HL-60 (cell line): ENCODE measurements around the gene CPZ.

Source experiments
- DNase-seq, 2 experiments: peaks; one replicate each; pipeline ENCODE4 v3.0.0-alpha.2; 2010 to 2020; ENCODE audit warnings: low read depth in 1 of 2, low spot score in 1 of 2
- H3K27ac ChIP-seq: fragments of 250-450 bp; sonication (Bioruptor Pico); replicated peaks from 2 replicates; pipeline ENCODE4 v1.5.1; 2020; ENCODE audit warnings: mild to moderate bottlenecking, moderate library complexity
- H3K27me3 ChIP-seq: fragments of 250-450 bp; sonication (Bioruptor Pico); 2 replicates; pipeline ENCODE4 v1.5.1; 2021; ENCODE audit warnings: mild to moderate bottlenecking, moderate library complexity; ENCODE audit not compliant: insufficient read depth, poor library complexity, severe bottlenecking
- H3K4me3 ChIP-seq: replicated peaks from 2 replicates; pipeline ENCODE4 v1.5.1; 2011; ENCODE audit warnings: mild to moderate bottlenecking, control low read depth, low read length; ENCODE audit not compliant: insufficient read depth
- GABPA ChIP-seq: IDR thresholded peaks from 2 replicates; pipeline ENCODE4 v1.6.1; 2012; ENCODE audit warnings: low read depth
- POLR2AphosphoS5 ChIP-seq: IDR thresholded peaks from 2 replicates; pipeline ENCODE4 v1.6.1; 2012; ENCODE audit warnings: low read depth
- SPI1 ChIP-seq: IDR thresholded peaks from 2 replicates; pipeline ENCODE4 v1.6.1; 2012; ENCODE audit warnings: low read depth, mild to moderate bottlenecking, borderline replicate concordance
- TF ChIP-seq, protein P1 (sequence below): IDR thresholded peaks from one replicate; pipeline ENCODE4 v1.5.1; 2011; ENCODE audit warnings: low read length, control low read depth, inconsistent platforms; ENCODE audit not compliant: insufficient read depth
- TF ChIP-seq, protein P2 (sequence below): IDR thresholded peaks from 2 replicates; pipeline ENCODE4 v1.6.1; 2012; ENCODE audit warnings: low read depth; ENCODE audit not compliant: insufficient replicate concordance

CPZ gene

DNA sequence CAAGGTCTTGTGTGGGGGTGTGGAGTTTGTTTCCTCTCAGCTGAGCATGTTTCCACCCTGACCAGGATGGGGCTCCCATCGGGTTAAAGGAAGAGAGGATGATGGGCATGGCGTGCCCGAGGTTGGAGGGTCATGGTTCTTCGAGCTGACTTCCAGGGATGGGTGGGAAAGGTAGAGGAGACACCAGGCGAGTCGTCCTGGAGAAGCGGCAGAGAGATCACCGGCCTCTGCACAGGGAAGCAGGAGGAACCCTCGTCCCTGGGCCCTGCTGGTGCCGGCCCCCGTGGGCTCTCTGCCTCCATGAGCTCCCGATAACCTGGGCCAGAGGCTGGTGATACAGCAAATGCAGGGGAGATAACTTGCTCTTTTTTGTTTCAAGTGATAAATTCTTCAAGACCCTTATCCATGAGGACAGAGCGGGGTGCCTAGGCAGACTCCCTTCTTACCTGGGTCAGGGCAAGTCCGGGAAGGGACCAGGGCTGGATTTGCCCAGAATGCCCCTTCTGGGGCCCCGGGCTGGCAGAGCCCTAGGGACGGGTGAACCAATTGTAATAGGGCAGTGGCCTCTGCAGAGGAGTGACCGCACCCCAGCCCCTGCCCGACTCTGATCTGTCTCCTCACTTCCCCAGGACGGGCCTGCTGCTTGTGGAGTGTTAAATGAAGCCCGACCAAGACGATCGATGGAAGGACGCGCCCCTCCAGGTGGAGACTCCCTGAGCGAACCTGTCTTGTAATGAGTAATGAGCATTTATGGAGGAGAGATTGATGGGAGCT, 63.0 kb downstream of the CPZ start:
- Histone ChIP-seq H3K4me3 (no peak overlapping the region), H3K27ac (no peak overlapping the region), H3K27me3 (no peaks in the 10 kb centered on the region)
- no peak for DNase-seq
- TF ChIP-seq GABPA, result no peak
- TF ChIP-seq, protein P1, sequence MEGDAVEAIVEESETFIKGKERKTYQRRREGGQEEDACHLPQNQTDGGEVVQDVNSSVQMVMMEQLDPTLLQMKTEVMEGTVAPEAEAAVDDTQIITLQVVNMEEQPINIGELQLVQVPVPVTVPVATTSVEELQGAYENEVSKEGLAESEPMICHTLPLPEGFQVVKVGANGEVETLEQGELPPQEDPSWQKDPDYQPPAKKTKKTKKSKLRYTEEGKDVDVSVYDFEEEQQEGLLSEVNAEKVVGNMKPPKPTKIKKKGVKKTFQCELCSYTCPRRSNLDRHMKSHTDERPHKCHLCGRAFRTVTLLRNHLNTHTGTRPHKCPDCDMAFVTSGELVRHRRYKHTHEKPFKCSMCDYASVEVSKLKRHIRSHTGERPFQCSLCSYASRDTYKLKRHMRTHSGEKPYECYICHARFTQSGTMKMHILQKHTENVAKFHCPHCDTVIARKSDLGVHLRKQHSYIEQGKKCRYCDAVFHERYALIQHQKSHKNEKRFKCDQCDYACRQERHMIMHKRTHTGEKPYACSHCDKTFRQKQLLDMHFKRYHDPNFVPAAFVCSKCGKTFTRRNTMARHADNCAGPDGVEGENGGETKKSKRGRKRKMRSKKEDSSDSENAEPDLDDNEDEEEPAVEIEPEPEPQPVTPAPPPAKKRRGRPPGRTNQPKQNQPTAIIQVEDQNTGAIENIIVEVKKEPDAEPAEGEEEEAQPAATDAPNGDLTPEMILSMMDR, result no peak
- no peak for TF ChIP-seq POLR2AphosphoS5
- no peak for TF ChIP-seq SPI1
- TF ChIP-seq, protein P2, sequence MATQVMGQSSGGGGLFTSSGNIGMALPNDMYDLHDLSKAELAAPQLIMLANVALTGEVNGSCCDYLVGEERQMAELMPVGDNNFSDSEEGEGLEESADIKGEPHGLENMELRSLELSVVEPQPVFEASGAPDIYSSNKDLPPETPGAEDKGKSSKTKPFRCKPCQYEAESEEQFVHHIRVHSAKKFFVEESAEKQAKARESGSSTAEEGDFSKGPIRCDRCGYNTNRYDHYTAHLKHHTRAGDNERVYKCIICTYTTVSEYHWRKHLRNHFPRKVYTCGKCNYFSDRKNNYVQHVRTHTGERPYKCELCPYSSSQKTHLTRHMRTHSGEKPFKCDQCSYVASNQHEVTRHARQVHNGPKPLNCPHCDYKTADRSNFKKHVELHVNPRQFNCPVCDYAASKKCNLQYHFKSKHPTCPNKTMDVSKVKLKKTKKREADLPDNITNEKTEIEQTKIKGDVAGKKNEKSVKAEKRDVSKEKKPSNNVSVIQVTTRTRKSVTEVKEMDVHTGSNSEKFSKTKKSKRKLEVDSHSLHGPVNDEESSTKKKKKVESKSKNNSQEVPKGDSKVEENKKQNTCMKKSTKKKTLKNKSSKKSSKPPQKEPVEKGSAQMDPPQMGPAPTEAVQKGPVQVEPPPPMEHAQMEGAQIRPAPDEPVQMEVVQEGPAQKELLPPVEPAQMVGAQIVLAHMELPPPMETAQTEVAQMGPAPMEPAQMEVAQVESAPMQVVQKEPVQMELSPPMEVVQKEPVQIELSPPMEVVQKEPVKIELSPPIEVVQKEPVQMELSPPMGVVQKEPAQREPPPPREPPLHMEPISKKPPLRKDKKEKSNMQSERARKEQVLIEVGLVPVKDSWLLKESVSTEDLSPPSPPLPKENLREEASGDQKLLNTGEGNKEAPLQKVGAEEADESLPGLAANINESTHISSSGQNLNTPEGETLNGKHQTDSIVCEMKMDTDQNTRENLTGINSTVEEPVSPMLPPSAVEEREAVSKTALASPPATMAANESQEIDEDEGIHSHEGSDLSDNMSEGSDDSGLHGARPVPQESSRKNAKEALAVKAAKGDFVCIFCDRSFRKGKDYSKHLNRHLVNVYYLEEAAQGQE, result no peak

DNA sequence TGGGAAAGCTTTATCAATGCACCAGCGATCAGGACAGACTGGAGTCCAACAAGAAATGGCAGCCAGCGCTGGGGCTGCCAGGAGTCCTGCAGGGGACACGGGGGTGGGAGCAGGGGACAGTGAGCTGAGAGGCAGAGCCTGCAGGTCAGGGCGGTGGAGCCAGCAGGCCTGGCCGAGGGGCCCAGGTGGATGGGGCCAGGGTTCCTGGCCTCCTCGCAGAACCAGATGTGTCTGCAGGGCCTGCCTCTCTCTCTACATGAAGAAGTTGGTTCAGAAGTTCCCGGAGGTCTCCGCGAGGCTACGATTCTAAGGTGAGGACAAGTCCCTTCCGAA, 63.6 kb downstream of the CPZ start:
- no peak overlapping the region for H3K27ac ChIP-seq

DNA sequence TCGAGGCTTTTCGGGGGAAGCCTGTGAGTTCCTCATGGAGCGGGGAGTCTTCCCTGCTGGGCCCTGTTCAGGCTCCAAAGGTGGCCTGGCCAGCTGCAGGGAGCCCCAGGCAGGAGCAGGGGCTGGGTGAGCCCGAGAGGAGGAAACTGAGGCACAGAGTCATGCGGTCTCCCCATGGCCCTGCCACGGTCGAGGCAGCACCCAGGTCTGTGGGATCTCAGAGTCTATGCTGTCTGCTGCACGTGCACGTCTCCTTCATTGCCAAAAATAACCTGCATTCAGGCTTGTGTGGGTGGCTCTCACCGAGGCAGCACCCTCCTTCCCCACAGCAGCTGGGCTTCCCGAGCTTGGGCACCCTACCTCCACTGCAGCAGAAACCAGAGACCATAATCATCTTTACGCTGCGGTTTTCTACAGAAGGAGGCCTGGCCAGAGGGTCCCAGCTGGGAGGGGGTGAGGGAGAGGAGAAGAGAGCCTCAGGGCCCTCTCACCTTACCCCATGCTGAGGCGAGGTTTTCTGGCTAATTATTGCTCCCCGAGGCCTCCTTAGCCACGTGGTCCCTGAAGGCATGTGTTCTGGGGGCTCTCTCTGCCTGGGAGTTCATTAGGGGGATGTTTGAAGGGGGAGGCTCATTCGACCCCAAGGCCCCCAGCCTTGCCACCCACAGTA, 64.3 kb downstream of the CPZ start:
- no peak overlapping the region for H3K27ac ChIP-seq

More for the DNA sequence above, 63.6 kb downstream of the CPZ start:
- Histone ChIP-seq H3K27me3 (no peaks in the 10 kb centered on the region), H3K4me3 (no peak overlapping the region)
- no peak for DNase-seq
- TF ChIP-seq SPI1 (no peak), POLR2AphosphoS5 (no peak), GABPA (no peak)
- TF ChIP-seq, protein P1, result no peak
- TF ChIP-seq, protein P2, result no peak

More for the DNA sequence above, 64.3 kb downstream of the CPZ start:
- H3K27me3 ChIP-seq, result no peaks in the 10 kb centered on the region
- no peak overlapping the region for H3K4me3 ChIP-seq
- TF ChIP-seq, protein P2, result no peak
- no peak for TF ChIP-seq POLR2AphosphoS5
- TF ChIP-seq, protein P1, result no peak
- no peak for TF ChIP-seq SPI1
- no peak for TF ChIP-seq GABPA
- no peak for DNase-seq
